Mesothelial cell of epicardium (in vitro differentiated cells): ENCODE measurements around the gene EIF2B2. TPM values are rescaled to one million over a fixed set of nuclear protein-coding genes. Genes with fewer than 3 reads are reported as not detected.

Experiments
- DNase-seq, 2 experiments: peaks; one replicate each; pipeline ENCODE4 v3.0.0; 2021; ENCODE audit warnings: low spot score in 2 of 2; ENCODE audit not compliant: unreplicated experiment in 2 of 2
- H3K27ac Mint-ChIP-seq: 2 replicates; pipeline ENCODE4 v1.8.0; 2021; ENCODE audit warnings: mixed read lengths
- H3K27me3 Mint-ChIP-seq: 2 replicates; pipeline ENCODE4 v1.8.0; 2021; ENCODE audit warnings: low read depth, mixed read lengths
- H3K36me3 Mint-ChIP-seq: 2 replicates; pipeline ENCODE4 v1.8.0; 2021; ENCODE audit warnings: mixed read lengths
- H3K4me1 Mint-ChIP-seq: 2 replicates; pipeline ENCODE4 v1.8.0; 2021; ENCODE audit warnings: mixed read lengths
- H3K4me3 Mint-ChIP-seq: 2 replicates; pipeline ENCODE4 v1.8.0; 2021; ENCODE audit warnings: mild to moderate bottlenecking, moderate library complexity, mixed read lengths
- H3K9me3 Mint-ChIP-seq: 2 replicates; pipeline ENCODE4 v1.8.0; 2021; ENCODE audit warnings: mixed read lengths
- CTCF ChIP-seq: fragments of 200-600 bp; sonication (generic); IDR thresholded peaks from one replicate; pipeline ENCODE4 v1.5.0; 2021; ENCODE audit warnings: antibody characterized with exemption; ENCODE audit not compliant: unreplicated experiment
- total RNA-seq: library from RNA; stranded (reverse); gene quantifications from 3 replicates; pipeline ENCODE4 v1.2.1, GENCODE V29; 2021

EIF2B2 gene
- total RNA-seq, 1 donor from 2014 or later, result 33.9 TPM

GRCh38 chr14:74956027-74956279 lies 46.8 kb upstream of the EIF2B2 start:
- Mint-ChIP-seq H3K36me3 (no peaks in the 10 kb centered on the region), H3K4me1 (peaks cover 35% of the 10 kb centered on the region), H3K27me3 (no peaks in the 10 kb centered on the region), H3K27ac (no peak overlapping the region), H3K4me3 (peak overlapping the region; percentile 46), H3K9me3 (no peaks in the 10 kb centered on the region)
- no peak for DNase-seq
- TF ChIP-seq CTCF, result no peak

- H3K4me3 Mint-ChIP-seq, result peak overlapping the region; percentile 46
- H3K9me3 Mint-ChIP-seq, result no peaks in the 10 kb centered on the region
- H3K36me3 Mint-ChIP-seq, result no peaks in the 10 kb centered on the region
- DNase-seq, result no peak
- peaks cover 29% of the 10 kb centered on the region for H3K4me1 Mint-ChIP-seq
- H3K27me3 Mint-ChIP-seq, result no peaks in the 10 kb centered on the region
- TF ChIP-seq CTCF, result no peak
- peak overlapping the region; percentile 1 for H3K27ac Mint-ChIP-seq
Measured at GRCh38 chr14:74956280-74957072, 46.2 kb upstream of the EIF2B2 start.

- Mint-ChIP-seq H3K4me3 (no peak overlapping the region), H3K4me1 (peaks cover 14% of the 10 kb centered on the region), H3K27me3 (no peaks in the 10 kb centered on the region), H3K9me3 (no peaks in the 10 kb centered on the region), H3K36me3 (no peaks in the 10 kb centered on the region), H3K27ac (no peak overlapping the region)
- no peak for DNase-seq
- no peak for TF ChIP-seq CTCF
Measured at GRCh38 chr14:74959596-74960180, 43.0 kb upstream of the EIF2B2 start.

DNA sequence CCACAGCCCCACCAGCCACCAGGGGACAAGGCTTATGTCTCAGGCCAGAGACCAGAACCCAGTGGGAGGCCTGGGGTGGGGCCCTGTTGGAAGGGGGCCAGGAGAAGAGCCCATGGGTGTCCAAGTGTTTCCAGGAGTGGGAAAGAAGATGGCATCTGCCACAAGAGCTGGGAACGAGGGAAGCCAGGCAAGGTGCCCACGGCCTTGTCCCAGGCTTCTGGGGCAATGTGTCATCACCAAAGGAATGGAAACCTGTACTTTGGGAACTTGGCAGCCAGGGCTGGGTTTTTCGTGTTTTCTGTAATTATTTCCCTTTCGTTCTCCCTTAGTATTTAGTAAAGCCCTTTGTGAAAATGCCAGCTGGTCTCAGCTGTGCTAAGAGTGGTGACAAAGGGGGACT lies 42.0 kb upstream of the EIF2B2 start:
- no peak for TF ChIP-seq CTCF
- Mint-ChIP-seq H3K4me3 (no peak overlapping the region), H3K4me1 (peaks cover 14% of the 10 kb centered on the region), H3K9me3 (no peaks in the 10 kb centered on the region), H3K27me3 (no peaks in the 10 kb centered on the region), H3K27ac (no peak overlapping the region), H3K36me3 (no peaks in the 10 kb centered on the region)
- no peak for DNase-seq

GRCh38 chr14:74961238-74961911 lies 41.3 kb upstream of the EIF2B2 start:
- DNase-seq, result no peak
- H3K4me1 Mint-ChIP-seq, result peaks cover 13% of the 10 kb centered on the region
- no peak overlapping the region for H3K27ac Mint-ChIP-seq
- no peaks in the 10 kb centered on the region for H3K9me3 Mint-ChIP-seq
- no peak overlapping the region for H3K4me3 Mint-ChIP-seq
- H3K27me3 Mint-ChIP-seq, result no peaks in the 10 kb centered on the region
- no peak for TF ChIP-seq CTCF
- H3K36me3 Mint-ChIP-seq, result no peaks in the 10 kb centered on the region
